HS-5 (cell line): ENCODE results near the gene CCL13.

Experiments
- DNase-seq: peaks from one replicate; pipeline ENCODE4 v3.0.0-alpha.2; 2012; ENCODE audit warnings: low read depth

Gene CCL13

GRCh38 chr17:34384822-34385605 is 28.7 kb downstream of the CCL13 start:
- no peak for DNase-seq

- no peak for DNase-seq
These were observed 30.0 kb downstream of the CCL13 start for GRCh38 chr17:34386343-34386696.

GRCh38 chr17:34386697-34387550 is 30.6 kb downstream of the CCL13 start:
- no peak for DNase-seq

GRCh38 chr17:34387566-34387965 is 31.3 kb downstream of the CCL13 start:
- DNase-seq, result no peak

GRCh38 chr17:34389126-34389750 is 33.0 kb downstream of the CCL13 start:
- DNase-seq, result no peak

GRCh38 chr17:34390649-34391048 is 34.4 kb downstream of the CCL13 start:
- DNase-seq, result no peak

- no peak for DNase-seq
These were observed 35.0 kb downstream of the CCL13 start for GRCh38 chr17:34391241-34391640.

- no peak for DNase-seq
These were observed 37.1 kb downstream of the CCL13 start for GRCh38 chr17:34393401-34393800.

GRCh38 chr17:34397265-34397664 is 41.0 kb downstream of the CCL13 start:
- no peak for DNase-seq

- DNase-seq, result no peak
These were observed 42.7 kb downstream of the CCL13 start for GRCh38 chr17:34398990-34399389.

GRCh38 chr17:34399725-34400124 is 43.4 kb downstream of the CCL13 start:
- DNase-seq, result no peak

GRCh38 chr17:34400301-34400931 is 44.1 kb downstream of the CCL13 start:
- DNase-seq, result no peak

- no peak for DNase-seq
These were observed 44.9 kb downstream of the CCL13 start for GRCh38 chr17:34401165-34401564.

GRCh38 chr17:34403006-34403405 is 46.7 kb downstream of the CCL13 start:
- no peak for DNase-seq

- no peak for DNase-seq
These were observed 49.9 kb downstream of the CCL13 start for GRCh38 chr17:34406226-34406625.
